SK-N-SH treated with all-trans-retinoic acid at 6 μM for 48 hours (cell line): ENCODE data around the gene INSRR.

Experiments used
- ATAC-seq: fragments of 200-7000 bp; cut with Tn5 transposase; 3 replicates; pipeline ENCODE4 v1.9.1; 2020; ENCODE audit warnings: mild to moderate bottlenecking, moderate library complexity
- CSRNP3 ChIP-seq: fragments of 250-450 bp; sonication (Bioruptor Pico); IDR thresholded peaks from 2 replicates; pipeline ENCODE4 v1.5.1; 2021; ENCODE audit warnings: mild to moderate bottlenecking, moderate library complexity
- ESRRG ChIP-seq: fragments of 250-450 bp; sonication (Bioruptor Pico); IDR thresholded peaks from 2 replicates; pipeline ENCODE4 v1.6.1; 2021; ENCODE audit warnings: mild to moderate bottlenecking
- GLIS3 ChIP-seq: fragments of 250-450 bp; sonication (Bioruptor Pico); IDR thresholded peaks from 2 replicates; pipeline ENCODE4 v1.5.0; 2020; ENCODE audit warnings: mild to moderate bottlenecking, moderate library complexity
- ISL1 ChIP-seq: fragments of 250-450 bp; sonication (Bioruptor Pico); IDR thresholded peaks from 2 replicates; pipeline ENCODE4 v2.1.2; 2022; ENCODE audit warnings: mild to moderate bottlenecking, moderate library complexity
- OSR1 ChIP-seq: fragments of 250-450 bp; sonication (Bioruptor Pico); IDR thresholded peaks from 2 replicates; pipeline ENCODE4 v1.8.0; 2022; ENCODE audit warnings: moderate library complexity, mild to moderate bottlenecking, inconsistent platforms
- POU6F1 ChIP-seq: fragments of 250-450 bp; sonication (Bioruptor Pico); IDR thresholded peaks from 2 replicates; pipeline ENCODE4 v1.8.0; 2021; ENCODE audit warnings: low read depth, mild to moderate bottlenecking, moderate library complexity, borderline replicate concordance
- PPARA ChIP-seq: fragments of 250-450 bp; sonication (Bioruptor Pico); IDR thresholded peaks from 2 replicates; pipeline ENCODE4 v1.5.0; 2020; ENCODE audit warnings: mild to moderate bottlenecking, borderline replicate concordance
- RARB ChIP-seq: fragments of 250-450 bp; sonication (Bioruptor Pico); IDR thresholded peaks from 2 replicates; pipeline ENCODE4 v1.8.0; 2021; ENCODE audit warnings: mild to moderate bottlenecking, moderate library complexity
- SNAI2 ChIP-seq: fragments of 250-450 bp; sonication (Bioruptor Pico); IDR thresholded peaks from 2 replicates; pipeline ENCODE4 v1.5.0; 2020; ENCODE audit warnings: mild to moderate bottlenecking, moderate library complexity
- TCF4 ChIP-seq: fragments of 250-450 bp; sonication (Bioruptor Pico); IDR thresholded peaks from 2 replicates; pipeline ENCODE4 v1.8.0; 2021; ENCODE audit warnings: mild to moderate bottlenecking, moderate library complexity, borderline replicate concordance
- TOX ChIP-seq: fragments of 250-450 bp; sonication (Bioruptor Pico); IDR thresholded peaks from 2 replicates; pipeline ENCODE4 v1.8.0; 2021; ENCODE audit warnings: mild to moderate bottlenecking, moderate library complexity, borderline replicate concordance
- TSHZ2 ChIP-seq: fragments of 250-450 bp; sonication (Bioruptor Pico); IDR thresholded peaks from 2 replicates; pipeline ENCODE4 v1.5.0; 2020; ENCODE audit warnings: mild to moderate bottlenecking, moderate library complexity
- ZC3H10 ChIP-seq: fragments of 250-450 bp; sonication (Bioruptor Pico); IDR thresholded peaks from 2 replicates; pipeline ENCODE4 v1.5.1; 2021; ENCODE audit warnings: mild to moderate bottlenecking, moderate library complexity
- ZFP3 ChIP-seq: fragments of 250-450 bp; sonication (Bioruptor Pico); IDR thresholded peaks from 2 replicates; pipeline ENCODE4 v1.5.0; 2020; ENCODE audit warnings: mild to moderate bottlenecking, moderate library complexity
- ZNF565 ChIP-seq: fragments of 450-650 bp; formaldehyde crosslinking; conservative IDR thresholded peaks from 2 replicates; pipeline ENCODE4 v1.5.0; 2020; ENCODE audit warnings: low read depth, mild to moderate bottlenecking, moderate library complexity
- ZNF70 ChIP-seq: fragments of 450-650 bp; formaldehyde crosslinking; IDR thresholded peaks from 2 replicates; pipeline ENCODE4 v1.5.0; 2020; ENCODE audit warnings: mild to moderate bottlenecking, moderate library complexity
- ZNF8 ChIP-seq: fragments of 450-650 bp; formaldehyde crosslinking; IDR thresholded peaks from 2 replicates; pipeline ENCODE4 v1.5.0; 2020; ENCODE audit warnings: mild to moderate bottlenecking, moderate library complexity

INSRR gene

DNA sequence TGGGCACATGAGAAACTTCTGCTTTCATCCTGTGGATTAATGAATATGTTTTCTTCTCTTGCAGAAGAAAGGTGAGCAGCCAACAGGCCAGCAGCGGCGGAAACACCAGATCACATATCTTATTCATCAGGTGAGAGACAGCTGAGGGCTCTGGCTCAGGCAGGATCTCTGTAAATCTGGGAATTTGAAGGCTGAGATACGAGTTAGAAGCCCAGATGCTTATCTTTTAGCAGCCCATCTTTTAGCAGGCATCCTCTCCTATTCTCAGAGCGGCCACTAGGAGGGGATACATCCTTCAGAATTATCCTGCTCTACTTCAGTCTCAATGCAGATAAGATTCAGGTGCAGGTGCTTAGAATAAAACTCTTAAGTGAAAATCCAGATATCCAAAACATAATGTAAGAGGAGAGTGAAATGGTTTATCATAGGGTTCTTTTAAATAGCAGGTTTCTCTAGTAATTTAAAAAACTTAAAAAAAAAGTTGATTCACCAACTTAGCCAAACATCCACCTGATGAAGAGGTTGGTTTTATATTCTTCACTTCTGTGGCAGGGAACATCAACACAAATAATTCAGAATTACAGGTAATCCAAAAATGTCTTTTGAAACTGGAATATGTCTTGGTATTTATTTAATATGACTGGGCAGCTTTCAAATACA, 61.6 kb downstream of the INSRR start:
- ATAC-seq: peak; percentile 59
- TF ChIP-seq ZC3H10 (CRISPR knock-in tag): no peak
- peak; percentile 75; the same call in 1 of the 2 replicates for TF ChIP-seq TSHZ2 (CRISPR knock-in tag)
- no peak for TF ChIP-seq POU6F1 (CRISPR knock-in tag)
- peak; percentile 47; the same call in 1 of the 2 replicates for TF ChIP-seq TCF4 (CRISPR knock-in tag)
- no peak for TF ChIP-seq ESRRG
- TF ChIP-seq GLIS3: no peak
- no peak for TF ChIP-seq PPARA (CRISPR knock-in tag)

DNA sequence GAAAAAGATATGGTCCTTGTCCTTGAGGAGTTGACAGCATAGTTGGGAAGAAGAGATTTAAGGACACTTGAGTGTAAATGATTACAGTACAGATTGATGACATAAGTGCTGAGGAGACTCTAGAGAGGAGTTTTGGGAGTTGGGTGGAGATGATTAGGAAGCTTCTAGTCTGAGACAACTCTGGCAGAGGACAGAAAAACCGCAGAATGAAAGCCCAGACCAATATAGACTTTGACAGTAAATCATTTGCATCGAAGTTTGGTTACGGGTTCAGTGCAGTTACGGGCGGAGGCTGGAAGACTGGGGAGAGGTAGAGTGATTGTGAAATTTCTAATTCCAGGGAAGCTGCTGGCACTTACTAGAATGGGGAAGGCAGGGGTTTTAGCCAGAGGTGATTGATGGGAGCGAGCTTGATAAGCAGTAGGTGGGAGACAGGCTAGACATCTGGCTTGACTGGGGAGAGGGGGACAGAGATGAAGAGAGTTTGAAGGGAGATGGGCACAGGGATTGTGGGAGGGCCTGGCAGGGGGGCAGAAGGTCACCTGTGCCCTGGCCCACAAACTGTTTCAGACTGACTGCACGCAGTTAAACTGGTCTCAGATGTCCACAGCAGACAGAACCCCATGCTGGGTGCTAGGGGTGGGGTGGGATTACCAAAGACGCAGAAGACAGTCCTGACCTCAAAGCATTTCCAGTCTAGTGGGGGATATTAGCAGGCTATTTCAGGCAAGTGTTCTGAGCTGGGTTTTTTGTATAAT, 62.4 kb downstream of the INSRR start:
- TF ChIP-seq ZNF565 (CRISPR knock-in tag) (no peak), RARB (CRISPR knock-in tag) (no peak), TOX (no peak), SNAI2 (CRISPR knock-in tag) (no peak), ZFP3 (CRISPR knock-in tag) (no peak), ZNF70 (no peak)

GRCh38 chr1:156795787-156796186, 63.1 kb downstream of the INSRR start:
- TF ChIP-seq ZFP3 (CRISPR knock-in tag): no peak
- TF ChIP-seq CSRNP3 (CRISPR knock-in tag): no peak
- no peak for TF ChIP-seq ZNF565 (CRISPR knock-in tag)
- TF ChIP-seq TCF4 (CRISPR knock-in tag): no peak
- no peak for TF ChIP-seq ESRRG
- no peak for TF ChIP-seq TSHZ2 (CRISPR knock-in tag)
- TF ChIP-seq ISL1 (CRISPR knock-in tag): no peak
- no peak for TF ChIP-seq POU6F1 (CRISPR knock-in tag)
- no peak for ATAC-seq

More for the DNA sequence above, 62.4 kb downstream of the INSRR start:
- ATAC-seq: no peak

- no peak for TF ChIP-seq ZNF8 (CRISPR knock-in tag)
- no peak for TF ChIP-seq TOX
- TF ChIP-seq RARB (CRISPR knock-in tag): no peak
- no peak for TF ChIP-seq CSRNP3 (CRISPR knock-in tag)
- TF ChIP-seq POU6F1 (CRISPR knock-in tag): no peak
- TF ChIP-seq OSR1 (CRISPR knock-in tag): no peak
Observed at GRCh38 chr1:156795374-156795733, 63.6 kb downstream of the INSRR start.

More at GRCh38 chr1:156795374-156795733, 63.6 kb downstream of the INSRR start:
- no peak for ATAC-seq
